Measurements from ENCODE around the gene KIRREL3.

DNA sequence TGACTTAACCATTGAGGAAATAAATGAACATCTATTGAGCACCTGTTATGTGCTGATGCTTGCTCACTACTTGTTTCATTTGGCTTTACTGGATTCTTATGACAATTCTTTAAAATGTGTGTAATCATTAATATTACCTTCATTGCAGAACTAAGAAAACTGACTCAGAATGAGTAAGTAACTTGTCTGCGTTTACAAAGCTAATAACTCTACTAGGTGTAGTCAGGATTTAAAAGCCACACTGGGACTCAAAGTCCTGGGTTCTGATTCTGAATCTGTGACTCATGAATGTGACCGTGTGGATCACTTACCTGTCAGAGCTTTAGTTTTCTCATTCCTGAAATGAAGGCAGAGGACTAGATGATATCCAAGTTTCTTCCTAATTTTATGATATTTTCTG, 23.4 kb upstream of the KIRREL3 start:
- TF ChIP-seq EZH2phosphoT487 (IDR thresholded peaks at IDR 0.05; ENCODE audit: insufficient read depth, low read depth): no peak
- TF ChIP-seq EZH2 (IDR thresholded peaks at IDR 0.05; ENCODE audit: insufficient read depth, poor library complexity, severe bottlenecking): no peak
